Measurements from ENCODE around the gene CEBPB. TPM values are rescaled to one million over a fixed set of nuclear protein-coding genes. Genes with fewer than 3 reads are reported as not detected.

Gene CEBPB
- polyA plus RNA-seq, 1 donor (not counting 4 experiments of a cell fraction or from before 2014, with no cell fraction given): 15.8 TPM

DNA sequence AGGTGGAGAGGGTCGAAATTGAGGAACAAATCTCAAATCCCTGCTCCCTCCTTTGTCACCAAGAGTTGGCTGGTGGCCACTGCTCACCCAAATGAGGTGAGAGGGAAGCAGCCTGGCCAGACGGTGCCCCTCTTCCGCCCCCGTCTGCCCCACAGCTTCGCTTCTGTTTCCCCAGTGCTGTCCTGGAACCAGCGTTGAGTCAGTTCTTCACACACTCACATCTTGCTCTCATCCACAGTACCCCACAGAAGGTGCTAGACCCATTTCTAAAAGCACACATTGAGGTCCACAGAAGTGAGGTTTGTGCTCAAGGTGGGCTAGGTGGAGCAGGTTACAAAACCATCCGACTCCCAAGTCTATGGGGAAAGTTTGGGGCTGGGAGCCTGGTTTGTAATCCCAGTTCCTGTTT is 3.8 kb downstream of the CEBPB start:
- H3K36me3 ChIP-seq (ENCODE audit: control insufficient read depth in 2 of 2, extremely low read depth in 1 of 2, insufficient read depth in 2 of 2, low read length in 2 of 2): peaks cover 2 to 18% of the 10 kb centered on the region in 2 experiments
- peak overlapping the region; percentile 90 for H3K27ac ChIP-seq (ENCODE audit: control insufficient read depth, insufficient read depth, low read length)
- H4K20me1 ChIP-seq (ENCODE audit: control insufficient read depth, extremely low read depth, insufficient read depth, low read length): peaks cover 26% of the 10 kb centered on the region
- dilution Hi-C loops (cut with MboI; ENCODE audit: extremely low pct_ligation_motif_present, low sequenced_read_pairs): no loop called here
- TF ChIP-seq, protein P1, sequence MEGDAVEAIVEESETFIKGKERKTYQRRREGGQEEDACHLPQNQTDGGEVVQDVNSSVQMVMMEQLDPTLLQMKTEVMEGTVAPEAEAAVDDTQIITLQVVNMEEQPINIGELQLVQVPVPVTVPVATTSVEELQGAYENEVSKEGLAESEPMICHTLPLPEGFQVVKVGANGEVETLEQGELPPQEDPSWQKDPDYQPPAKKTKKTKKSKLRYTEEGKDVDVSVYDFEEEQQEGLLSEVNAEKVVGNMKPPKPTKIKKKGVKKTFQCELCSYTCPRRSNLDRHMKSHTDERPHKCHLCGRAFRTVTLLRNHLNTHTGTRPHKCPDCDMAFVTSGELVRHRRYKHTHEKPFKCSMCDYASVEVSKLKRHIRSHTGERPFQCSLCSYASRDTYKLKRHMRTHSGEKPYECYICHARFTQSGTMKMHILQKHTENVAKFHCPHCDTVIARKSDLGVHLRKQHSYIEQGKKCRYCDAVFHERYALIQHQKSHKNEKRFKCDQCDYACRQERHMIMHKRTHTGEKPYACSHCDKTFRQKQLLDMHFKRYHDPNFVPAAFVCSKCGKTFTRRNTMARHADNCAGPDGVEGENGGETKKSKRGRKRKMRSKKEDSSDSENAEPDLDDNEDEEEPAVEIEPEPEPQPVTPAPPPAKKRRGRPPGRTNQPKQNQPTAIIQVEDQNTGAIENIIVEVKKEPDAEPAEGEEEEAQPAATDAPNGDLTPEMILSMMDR (optimal IDR thresholded peaks at IDR 0.05 in 1 of 3, IDR thresholded peaks at IDR 0.05 in 1 of 3, conservative IDR thresholded peaks at IDR 0.05 in 1 of 3; ENCODE audit: extremely low read depth in 1 of 3, insufficient read depth in 2 of 3, low read length in 3 of 3): no peak
- no peak for TF ChIP-seq EZH2 (IDR thresholded peaks at IDR 0.05; ENCODE audit: low read length)
- FAIRE-seq (no peak), DNase-seq (ENCODE audit: low read depth, low spot score) (no peak)
- H3K4me1 ChIP-seq (ENCODE audit: control insufficient read depth, extremely low read depth, insufficient read depth, low read length): peaks cover 13% of the 10 kb centered on the region
- no peak overlapping the region for H2AFZ ChIP-seq (ENCODE audit: control insufficient read depth, low read length)
- H3K27me3 ChIP-seq (ENCODE audit: control insufficient read depth, extremely low read depth, insufficient read depth, low read length): no peaks in the 10 kb centered on the region
- H3K9ac ChIP-seq (ENCODE audit: control insufficient read depth, extremely low read depth, insufficient read depth, low read length): peak overlapping the region; percentile 98
- peak overlapping the region; percentile 98 for H3K4me2 ChIP-seq (ENCODE audit: control insufficient read depth, extremely low read depth, insufficient read depth, low read depth, low read length)
- no peaks in the 10 kb centered on the region for H3K9me3 ChIP-seq (ENCODE audit: control insufficient read depth, low read depth, low read length)
- H3K9me1 ChIP-seq (ENCODE audit: control insufficient read depth, extremely low read depth, insufficient read depth, low read length): no peaks in the 10 kb centered on the region
- H3K4me3 ChIP-seq (ENCODE audit: control insufficient read depth in 2 of 3, extremely low read depth in 1 of 3, insufficient read depth in 2 of 3, low read depth in 1 of 3, low read length in 3 of 3): peak overlapping the region in 1 of 3 experiments; percentile 94
- peaks cover 27% of the 10 kb centered on the region for H3K79me2 ChIP-seq (ENCODE audit: control insufficient read depth, insufficient read depth, low read length)

DNA sequence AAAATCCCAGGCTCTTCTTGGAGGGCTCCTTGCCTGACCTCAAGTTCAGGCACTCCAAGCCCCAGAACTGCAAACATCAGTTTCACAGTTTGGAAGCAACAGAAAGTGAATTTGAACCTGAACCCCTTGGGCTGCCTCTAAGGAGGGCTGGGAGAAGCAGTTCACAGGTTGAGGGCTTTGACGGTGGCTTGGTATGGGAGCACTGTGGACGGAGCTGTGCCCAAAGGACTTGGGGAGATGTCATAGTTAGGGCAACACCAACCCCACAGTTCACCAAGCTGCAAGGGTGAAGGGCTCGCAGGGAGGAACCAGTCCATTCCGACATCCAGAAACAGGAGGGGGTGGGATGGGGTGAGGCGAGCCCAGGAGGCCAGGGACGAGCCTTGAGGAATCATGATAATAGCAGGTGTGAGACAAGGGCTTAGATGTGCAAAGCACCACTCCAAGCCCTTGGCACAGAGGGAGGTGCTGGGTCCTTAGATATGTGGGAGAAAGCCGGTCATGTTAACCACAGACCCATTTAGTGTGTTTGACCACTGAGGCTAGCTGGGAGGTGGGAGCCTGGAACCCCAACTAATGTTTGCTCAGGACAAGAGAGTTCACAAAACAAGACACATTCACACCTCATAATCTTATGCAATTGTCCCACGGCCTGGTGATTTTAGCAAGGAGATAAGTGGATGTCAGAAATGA is 4.3 kb downstream of the CEBPB start:
- no peak overlapping the region for H2AFZ ChIP-seq (ENCODE audit: control insufficient read depth, low read length)
- H4K20me1 ChIP-seq (ENCODE audit: control insufficient read depth, extremely low read depth, insufficient read depth, low read length): peaks cover 26% of the 10 kb centered on the region
- no peak overlapping the region for H3K4me2 ChIP-seq (ENCODE audit: control insufficient read depth, extremely low read depth, insufficient read depth, low read depth, low read length)
- H3K4me1 ChIP-seq (ENCODE audit: control insufficient read depth, extremely low read depth, insufficient read depth, low read length): peaks cover 13% of the 10 kb centered on the region
- H3K79me2 ChIP-seq (ENCODE audit: control insufficient read depth, insufficient read depth, low read length): peaks cover 27% of the 10 kb centered on the region
- DNase-seq (ENCODE audit: low read depth, low spot score) (no peak), FAIRE-seq (no peak)
- no peak overlapping the region for H3K4me3 ChIP-seq (ENCODE audit: control insufficient read depth in 2 of 3, extremely low read depth in 1 of 3, insufficient read depth in 2 of 3, low read depth in 1 of 3, low read length in 3 of 3)
- H3K36me3 ChIP-seq (ENCODE audit: control insufficient read depth in 2 of 2, extremely low read depth in 1 of 2, insufficient read depth in 2 of 2, low read length in 2 of 2): peaks cover 2 to 18% of the 10 kb centered on the region in 2 experiments
- H3K27ac ChIP-seq (ENCODE audit: control insufficient read depth, insufficient read depth, low read length): no peak overlapping the region
- H3K9ac ChIP-seq (ENCODE audit: control insufficient read depth, extremely low read depth, insufficient read depth, low read length): no peak overlapping the region
- TF ChIP-seq EZH2 (IDR thresholded peaks at IDR 0.05; ENCODE audit: low read length): no peak
- TF ChIP-seq, protein P1 (optimal IDR thresholded peaks at IDR 0.05 in 1 of 3, IDR thresholded peaks at IDR 0.05 in 1 of 3, conservative IDR thresholded peaks at IDR 0.05 in 1 of 3; ENCODE audit: extremely low read depth in 1 of 3, insufficient read depth in 2 of 3, low read length in 3 of 3): no peak
- dilution Hi-C loops (cut with MboI; ENCODE audit: extremely low pct_ligation_motif_present, low sequenced_read_pairs): no loop called here
- no peaks in the 10 kb centered on the region for H3K27me3 ChIP-seq (ENCODE audit: control insufficient read depth, extremely low read depth, insufficient read depth, low read length)
- H3K9me1 ChIP-seq (ENCODE audit: control insufficient read depth, extremely low read depth, insufficient read depth, low read length): no peaks in the 10 kb centered on the region
- no peaks in the 10 kb centered on the region for H3K9me3 ChIP-seq (ENCODE audit: control insufficient read depth, low read depth, low read length)
